RPMI8226 (cell line): ENCODE measurements around the gene LRRC14B.
"Not testable (repeated sequence)": the region's sequence is repeated elsewhere in the genome, so short reads cannot be mapped to it uniquely, and the experiment has no call there.

Experiments used
- DNase-seq: peaks from one replicate; pipeline ENCODE4 v3.0.0-alpha.2; 2015

LRRC14B gene

DNA sequence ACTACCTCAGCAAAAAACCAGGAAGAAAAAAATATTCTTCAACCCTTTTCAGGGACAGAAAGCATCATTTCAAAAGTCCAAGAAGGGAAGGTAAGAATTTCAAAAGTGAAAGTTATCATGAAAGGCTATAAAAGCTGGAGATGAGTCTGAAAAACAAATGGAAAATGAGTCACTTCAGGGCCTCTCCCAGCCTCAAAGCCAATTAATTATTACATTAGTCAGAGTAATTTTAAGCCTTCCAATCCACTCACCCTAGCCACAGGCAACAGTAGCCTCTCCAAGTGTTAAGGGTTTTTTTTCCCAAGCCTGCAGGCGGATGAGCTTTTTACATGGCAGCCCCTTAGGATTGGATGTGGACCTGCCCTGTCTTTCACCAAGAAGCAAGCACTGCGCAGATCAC, 24.0 kb downstream of the LRRC14B start:
- DNase-seq = not testable (repeated sequence)

DNA sequence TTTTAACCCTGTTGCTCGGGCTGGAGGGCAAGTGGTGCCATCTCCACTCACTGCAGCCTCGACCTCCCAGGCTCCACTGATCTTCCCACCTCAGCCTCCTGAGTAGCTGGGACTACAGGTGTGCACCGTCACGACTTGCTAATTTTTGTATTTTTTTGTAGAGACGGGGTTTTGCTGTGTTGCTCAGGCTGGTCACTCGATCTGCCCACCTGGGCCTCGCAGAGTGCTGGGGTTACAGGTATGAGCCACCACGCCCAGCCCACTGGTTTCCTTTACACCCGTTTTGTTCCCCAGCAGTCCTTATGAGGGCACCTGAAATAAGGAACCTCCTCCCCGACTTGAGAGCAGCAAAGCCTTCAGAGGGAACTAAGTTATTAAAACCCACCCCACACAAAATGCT, 24.8 kb downstream of the LRRC14B start:
- not testable (repeated sequence) for DNase-seq

DNA sequence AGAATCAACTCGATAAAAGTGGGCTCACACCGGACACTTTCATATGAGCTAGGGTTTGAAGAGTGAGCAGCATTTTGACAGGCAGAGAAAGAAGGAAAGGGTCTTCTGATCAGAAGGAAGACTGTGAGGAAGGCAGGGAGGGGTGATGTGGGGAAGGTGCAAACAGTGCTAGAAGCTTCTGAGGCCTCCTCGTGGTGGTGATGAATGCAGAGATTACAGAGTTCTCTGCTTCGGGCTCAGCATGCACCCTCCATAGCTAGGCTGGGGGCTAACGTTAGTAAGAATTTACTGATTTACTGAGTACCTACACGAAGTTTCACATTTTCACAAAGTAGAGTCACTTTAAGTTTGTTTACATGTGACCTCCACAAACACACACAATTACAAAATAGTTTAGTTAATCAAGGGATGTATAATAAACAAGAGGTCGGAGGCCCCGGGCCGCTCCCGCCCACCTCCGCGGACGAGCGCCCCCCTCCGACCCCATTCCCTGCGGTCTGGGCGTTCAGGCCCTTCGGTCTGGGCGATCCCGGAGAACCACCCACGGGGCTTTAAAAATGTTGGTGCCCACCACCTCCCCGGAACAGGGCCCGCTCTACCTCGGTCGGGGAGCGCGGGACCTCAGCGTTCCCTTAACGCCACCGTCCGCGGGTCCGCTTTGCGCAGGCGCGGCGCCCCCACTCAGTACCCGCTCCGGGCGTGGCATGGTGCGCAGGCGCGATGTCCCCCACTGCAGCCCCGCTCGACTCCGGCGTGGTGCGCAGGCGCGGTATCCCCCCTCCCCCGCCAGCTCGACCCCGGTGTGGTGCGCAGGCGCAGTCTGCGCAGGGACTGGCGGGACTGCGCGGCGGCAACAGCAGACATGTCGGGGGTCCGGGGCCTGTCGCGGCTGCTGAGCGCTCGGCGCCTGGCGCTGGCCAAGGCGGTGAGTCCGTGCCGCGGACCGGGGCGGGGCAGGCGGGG, 26.5 kb downstream of the LRRC14B start, which contains the start of the genes CCDC127 and SDHA:
Gene CCDC127 (minus strand): TSS at position 660 of the 963 bp plus-strand sequence. CDS start 1,304 bp downstream, outside the sequence.
Gene SDHA (plus strand): TSS at position 827 of the 963 bp plus-strand sequence. CDS start 36 bp downstream, at position 863.
- peak; percentile 98 for DNase-seq

DNA sequence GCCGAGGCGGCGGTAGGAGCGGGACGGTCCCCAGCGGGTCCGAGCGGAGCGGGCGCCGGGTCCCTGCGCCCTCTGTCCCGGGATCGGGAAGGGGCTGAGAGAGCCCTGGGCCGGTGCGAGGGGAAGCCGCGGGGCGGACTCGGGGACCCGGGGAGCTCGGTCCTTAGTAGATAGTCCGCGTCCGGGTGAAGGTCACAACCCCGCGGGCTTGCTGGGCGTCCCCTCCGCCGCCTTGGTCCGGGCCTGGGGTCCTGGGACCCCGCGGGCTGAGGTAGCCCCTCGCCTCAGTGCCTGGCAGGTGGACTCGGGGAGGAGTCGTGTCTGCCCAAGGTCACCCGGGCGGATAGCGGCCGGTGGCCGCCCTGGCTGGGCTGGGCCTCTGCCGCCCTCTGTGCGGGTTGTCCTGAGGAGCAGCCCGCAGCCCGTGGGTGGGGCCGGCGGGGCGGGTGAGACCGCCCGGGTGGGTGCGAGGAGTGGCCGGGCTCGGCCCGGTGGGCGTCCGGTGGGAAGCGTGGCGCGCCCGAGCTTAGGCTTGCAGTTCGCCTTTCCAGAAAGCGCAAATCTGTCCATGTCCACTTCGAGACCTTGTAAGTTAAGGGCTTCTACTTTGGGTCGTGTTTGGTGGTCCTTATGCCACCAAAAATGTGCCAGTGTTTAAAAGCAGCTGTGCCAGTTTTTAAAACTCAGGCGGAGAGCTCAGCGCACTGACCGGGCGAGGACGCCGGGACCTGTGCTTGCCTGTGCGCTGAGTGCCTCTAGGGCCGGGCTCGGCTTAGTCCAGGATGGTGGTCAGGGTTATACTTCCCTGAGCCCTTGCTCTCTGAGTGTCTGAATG, 27.4 kb downstream of the LRRC14B start:
- peak; percentile 59 for DNase-seq

DNA sequence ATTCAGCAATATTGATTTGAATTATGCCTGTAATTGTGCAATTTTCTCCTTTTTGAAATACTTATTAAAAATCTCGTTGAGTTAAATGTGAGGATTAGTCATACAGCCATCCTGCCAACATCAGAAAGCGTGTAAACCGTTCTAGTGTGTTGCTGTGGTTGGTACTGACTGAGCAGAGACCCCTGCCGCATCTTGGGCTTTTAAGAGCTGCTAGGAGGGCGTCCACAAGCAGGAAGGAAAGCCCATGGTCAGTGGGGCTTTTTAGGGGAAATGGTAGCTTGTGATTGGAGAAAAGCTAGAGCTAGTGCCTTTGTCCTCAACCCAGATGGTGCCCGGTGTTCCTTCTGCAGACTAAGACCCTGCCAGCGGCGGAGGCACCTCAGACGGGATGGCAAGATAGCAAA, 28.2 kb downstream of the LRRC14B start:
- DNase-seq = peak; percentile 55

DNA sequence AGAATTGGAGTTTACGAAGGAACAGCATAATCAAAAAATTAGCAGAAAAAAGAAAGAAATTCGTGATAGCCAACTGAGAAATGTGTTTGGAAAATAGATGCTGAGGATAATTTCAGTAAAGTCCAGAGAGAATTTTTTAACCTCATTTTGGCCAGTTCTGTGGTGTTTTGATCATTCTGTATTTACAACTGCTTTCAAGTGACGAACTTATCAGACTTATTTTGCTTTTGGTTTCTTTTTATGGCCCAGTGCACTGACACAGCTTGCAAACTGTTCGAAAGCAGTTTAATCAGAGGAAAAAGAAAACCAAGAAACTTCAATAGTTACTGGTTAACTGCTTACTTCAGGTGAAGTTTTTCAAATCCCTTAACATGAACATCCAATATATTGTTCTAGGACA, 28.7 kb downstream of the LRRC14B start:
- DNase-seq = peak; percentile 63

DNA sequence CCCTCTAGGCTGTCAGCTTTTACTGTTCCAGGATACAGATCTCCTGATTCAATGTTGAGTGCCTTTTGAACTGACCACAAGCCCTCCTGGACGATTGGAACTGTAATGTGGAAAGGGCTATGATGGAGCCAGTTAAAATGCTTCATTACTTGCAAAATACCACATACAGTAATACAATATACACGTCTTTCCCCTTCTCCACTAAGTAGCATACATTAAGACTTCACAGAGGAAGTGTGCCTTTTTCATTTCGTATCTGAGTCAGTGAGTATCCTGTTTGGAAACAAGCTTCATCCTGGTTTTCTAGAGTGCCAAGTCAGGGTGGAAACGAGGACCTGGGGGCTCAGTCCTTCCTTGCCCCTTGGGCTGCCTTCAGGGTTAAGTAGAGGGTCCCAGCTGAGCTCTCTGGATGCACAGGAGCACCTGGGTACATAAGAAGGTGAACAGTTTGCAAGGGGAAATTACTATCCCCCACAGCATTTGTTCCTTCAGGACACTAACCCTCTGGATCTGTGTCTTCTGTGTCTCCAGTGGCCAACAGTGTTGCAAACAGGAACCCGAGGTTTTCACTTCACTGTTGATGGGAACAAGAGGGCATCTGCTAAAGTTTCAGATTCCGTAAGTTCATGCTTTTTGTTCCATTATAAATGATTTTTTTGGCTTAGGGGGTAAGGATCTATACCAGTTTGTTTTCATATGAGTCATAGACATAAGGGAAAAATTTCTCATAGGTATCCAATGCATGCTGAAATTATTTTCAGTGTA, 31.8 kb downstream of the LRRC14B start:
- DNase-seq = not testable (repeated sequence)

DNA sequence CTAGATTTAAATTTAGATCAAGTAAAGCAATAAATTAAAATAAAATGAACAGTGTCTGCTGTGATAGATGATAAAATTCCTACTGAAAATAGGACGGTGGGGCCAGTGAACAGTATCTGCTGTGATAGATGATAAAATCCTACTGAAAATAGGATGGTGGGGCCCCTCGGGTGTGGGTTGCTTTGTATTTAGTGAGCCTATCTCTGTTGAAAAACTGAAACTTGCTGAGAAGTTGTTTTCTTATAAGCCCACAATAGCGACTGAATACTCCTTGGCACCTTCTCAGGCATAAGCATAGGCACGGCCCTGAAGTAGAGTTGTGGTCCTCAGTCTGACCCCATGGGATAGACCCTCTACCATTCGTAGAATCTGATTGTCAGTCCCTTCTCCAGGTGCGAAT, 32.5 kb downstream of the LRRC14B start:
- DNase-seq = no peak

DNA sequence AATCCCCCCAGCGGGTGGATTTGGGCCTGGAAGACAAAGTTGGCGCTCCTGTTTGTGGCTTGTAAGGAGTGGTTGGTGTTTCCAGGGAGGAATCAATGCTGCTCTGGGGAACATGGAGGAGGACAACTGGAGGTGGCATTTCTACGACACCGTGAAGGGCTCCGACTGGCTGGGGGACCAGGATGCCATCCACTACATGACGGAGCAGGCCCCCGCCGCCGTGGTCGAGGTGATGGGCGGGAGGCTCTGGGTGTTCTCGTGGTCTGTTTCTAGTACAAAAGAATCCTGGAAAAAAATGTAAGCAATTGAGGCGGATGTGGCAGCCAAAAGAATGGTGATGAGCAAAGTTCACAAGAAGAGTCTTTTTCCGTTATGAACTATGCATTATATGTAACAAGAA, 34.0 kb downstream of the LRRC14B start:
- no peak for DNase-seq

DNA sequence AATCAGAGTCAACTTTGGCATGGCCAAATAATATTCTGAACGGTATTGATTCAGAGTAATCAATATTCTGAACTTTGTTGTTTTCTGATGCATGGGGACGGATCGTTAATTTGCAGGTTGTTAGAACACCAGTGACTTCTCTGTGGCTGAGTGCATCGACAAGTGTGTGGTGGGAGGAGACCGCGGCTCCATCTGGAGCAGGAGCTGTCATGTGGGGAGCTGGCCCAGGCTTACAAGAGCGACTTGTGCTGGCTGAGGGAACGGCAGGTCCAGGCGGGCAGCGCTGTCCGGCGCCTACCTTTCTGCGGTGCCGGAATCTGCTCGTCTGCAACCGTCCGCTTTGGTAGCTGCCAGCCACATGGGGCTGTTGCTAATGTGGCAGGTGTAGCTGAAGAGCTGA, 36.1 kb downstream of the LRRC14B start:
- not testable (repeated sequence) for DNase-seq

DNA sequence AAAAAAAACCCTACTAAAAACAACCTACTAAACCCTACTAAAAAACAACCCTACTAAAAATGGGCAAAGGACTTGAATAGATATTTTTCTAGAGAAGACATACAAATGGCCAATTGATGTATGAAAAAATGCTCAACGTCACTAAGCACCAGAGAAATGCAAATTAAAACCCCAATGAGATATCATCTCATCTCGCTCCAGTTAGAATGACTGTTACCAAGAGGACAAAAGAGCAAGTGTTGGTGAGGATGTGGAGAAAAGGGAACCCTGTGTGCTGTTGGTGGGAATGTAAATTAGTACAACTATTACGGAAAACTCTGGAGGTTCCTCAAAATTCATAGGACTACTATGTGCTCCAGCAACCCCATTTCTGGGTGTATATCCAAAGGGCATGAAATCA, 37.6 kb downstream of the LRRC14B start:
- DNase-seq = no peak

DNA sequence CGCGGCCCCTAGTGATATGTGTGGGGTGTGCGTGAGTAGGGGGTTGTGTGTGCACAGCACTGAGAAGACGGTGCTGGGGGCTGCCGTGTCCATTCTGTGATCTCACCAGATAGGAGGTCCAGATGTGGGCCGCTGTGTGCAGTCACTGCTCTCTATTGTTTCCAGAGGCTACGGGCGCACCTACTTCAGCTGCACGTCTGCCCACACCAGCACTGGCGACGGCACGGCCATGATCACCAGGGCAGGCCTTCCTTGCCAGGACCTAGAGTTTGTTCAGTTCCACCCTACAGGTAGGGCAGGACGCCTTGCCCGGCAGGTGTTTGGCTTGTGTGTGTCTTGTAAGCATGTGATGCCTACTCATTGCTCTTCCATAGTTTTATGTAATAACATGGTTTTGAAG, 39.4 kb downstream of the LRRC14B start:
- no peak for DNase-seq

DNA sequence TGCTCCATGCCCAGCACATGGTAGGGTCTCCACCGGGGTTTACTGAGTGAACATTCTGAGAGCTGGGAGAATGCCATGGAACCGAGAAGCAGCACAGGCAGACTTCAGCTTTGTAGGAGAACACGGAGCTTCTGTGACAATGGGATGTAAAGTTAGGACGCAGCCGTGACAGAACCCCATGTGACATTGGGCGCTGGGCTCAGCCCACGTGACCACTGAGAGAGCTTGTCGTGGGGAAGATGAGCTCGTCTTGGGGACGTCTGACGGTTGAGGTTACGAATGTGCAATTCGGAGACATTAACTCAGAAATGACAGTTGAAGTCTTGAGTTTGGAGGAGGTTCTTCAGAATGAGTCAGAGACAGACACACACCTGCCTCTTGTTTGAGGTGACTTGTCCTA, 40.4 kb downstream of the LRRC14B start:
- no peak for DNase-seq

DNA sequence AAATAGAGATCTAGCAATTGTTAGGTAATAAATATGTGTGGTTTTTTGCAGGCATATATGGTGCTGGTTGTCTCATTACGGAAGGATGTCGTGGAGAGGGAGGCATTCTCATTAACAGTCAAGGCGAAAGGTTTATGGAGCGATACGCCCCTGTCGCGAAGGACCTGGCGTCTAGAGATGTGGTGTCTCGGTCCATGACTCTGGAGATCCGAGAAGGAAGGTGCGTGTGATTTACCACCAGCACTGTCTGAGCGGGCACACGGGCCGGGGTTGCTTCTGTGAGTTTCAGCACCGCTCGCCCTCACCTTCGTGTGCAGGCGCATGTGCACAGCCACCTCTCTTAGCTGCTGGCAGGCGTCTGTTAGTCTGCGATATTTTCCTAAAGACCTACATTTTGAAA, 42.1 kb downstream of the LRRC14B start:
- DNase-seq = not testable (repeated sequence)

DNA sequence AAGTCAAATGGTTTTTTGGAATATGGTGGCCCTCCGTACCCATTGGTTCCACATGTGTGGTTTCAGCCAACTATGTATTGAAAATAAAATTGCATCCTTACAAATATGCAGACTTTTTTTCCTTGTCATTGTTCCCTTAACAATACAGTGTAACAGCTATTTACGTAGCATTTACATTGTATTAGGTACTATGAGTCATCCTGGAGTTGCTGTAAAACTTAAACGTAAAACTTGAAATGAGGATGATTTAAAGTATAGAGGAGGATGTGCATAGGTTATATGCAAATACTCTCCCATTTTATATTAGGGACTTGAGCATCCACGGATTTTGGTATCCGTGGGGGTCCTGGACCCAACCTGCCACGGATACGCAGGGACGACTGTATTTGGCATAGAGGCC, 43.2 kb downstream of the LRRC14B start:
- DNase-seq = no peak

DNA sequence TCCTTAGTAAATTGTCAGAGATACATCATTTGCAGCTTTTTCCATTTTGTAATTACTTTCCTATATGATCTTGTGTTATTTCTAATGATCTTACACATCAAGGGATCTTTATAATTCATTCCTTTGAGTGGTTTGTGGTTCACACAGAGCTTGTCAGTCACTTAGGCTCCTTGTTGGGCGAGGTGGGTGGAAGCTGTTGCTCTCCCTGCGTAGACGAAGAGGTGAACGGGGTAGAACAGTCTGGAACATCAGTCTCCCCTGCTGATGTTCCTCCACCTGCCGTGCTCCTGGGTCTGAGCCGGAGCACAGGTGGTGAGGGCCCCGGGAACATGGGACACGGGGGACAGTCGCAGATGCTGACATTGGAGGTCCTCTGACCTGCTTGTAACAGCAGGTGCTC, 44.2 kb downstream of the LRRC14B start:
- not testable (repeated sequence) for DNase-seq

DNA sequence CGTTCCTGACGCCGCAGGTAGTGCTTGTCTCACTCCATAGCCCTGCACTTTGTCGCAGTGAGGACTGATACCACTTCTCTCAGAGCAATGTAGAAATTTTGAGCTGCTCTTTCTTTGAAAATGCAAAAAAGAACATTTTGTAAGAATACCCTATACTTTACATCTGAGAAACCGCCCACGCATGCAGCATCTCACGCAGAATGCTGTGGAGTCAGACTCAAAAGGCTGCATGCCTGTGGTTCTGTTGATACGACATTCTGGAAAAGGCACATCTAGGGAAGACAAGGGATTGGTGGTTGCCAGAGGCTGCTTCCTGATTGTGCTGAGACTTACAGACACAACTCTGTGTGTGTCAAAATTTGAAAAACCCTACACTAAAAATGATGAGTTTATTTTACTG, 46.6 kb downstream of the LRRC14B start:
- DNase-seq = not testable (repeated sequence)

DNA sequence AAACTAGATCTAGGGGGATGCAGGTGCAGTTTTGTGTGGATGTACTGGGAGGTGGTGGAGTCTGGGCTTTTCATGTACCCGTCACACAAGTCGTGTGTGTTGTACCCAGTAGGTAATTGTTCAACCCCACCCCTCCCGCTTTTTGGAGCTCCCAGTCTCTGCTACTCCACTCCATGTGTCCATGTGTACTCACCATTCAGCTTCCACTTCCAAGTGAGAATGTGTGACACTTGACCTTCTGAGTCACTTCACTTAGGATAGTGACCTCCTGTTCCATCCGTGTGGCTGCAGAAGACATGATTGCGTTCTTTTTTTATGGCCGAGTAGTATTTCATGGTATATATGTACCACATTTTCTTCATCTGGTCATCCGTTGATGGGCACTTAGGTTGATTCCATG, 49.3 kb downstream of the LRRC14B start:
- not testable (repeated sequence) for DNase-seq

DNA sequence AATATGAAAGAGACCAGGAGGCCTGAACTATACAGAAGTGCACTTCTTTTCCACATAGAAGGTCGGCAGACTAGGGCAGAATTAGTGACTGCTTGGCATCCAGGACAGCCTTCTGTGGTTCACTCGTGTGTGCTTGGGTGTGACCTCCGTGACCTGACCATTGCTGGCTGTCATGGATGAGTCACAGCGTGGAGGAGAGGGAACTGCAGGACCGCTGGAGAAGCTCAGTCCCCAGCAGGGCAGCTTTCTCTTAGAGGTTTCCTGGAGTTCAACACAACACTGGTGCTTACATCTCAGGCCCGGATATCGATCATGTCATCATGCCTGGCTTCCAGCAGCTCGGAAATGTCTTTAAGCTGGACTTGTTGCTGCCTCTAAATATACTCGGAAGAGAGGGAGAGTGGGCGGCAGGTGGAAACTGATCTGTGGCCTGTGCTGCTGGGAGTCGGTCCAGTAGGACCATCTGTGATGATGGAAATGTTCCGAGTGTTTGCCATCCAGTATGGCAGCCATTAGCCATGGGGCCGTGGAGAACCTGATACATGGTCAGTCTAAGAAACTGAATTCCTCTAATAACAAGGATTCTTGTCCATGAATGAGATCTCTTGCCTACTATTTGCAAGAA, 49.9 kb downstream of the LRRC14B start:
- not testable (repeated sequence) for DNase-seq

DNA sequence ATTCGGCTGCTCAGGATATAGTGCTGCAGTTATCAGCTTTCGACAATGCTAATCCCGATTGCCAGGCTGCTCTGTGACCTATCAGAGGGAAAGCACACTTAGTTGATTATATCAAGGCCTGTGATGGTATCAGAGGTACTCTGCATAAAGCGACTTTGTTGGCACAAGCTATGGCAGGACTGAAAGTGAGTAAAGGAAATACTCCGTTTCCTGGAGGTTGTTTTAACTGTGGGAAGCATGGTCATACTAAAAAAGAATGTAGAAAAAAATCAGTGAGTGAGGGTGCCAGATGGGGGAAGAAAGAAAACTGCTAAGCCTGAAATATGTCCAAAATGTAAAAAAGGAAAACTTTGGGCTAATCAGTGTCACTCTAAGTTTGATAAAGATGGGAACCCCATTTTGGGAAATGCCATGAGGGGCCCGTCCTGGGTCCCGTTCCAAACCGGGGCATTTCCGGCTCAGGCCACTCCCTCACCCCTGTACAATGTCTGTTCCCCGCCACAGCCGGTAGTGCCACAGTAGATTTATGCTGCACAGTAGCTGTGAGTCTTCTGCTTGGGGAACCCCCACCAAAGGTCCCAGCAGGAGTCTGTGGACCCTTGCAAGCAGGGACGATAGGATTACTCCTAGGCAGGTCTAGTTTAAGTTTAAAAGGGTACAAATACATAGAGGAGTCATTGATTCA, 52.5 kb downstream of the LRRC14B start:
- not testable (repeated sequence) for DNase-seq

DNA sequence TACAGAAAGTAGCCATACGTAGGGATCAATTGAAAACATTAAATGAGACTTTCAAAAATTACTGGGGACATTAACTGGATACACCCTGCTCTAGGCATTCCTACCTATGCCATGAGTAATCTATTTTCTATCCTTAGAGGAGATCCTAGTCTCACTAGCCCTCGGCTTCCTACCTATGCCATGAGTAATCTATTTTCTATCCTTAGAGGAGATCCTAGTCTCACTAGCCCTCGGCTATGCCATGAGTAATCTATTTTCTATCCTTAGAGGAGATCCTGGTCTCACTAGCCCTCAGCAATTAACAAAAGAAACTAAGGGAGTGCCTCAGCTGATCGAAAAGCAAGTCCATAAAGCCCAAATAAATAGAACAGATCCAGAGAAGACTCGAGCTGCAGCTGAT, 54.4 kb downstream of the LRRC14B start:
- not testable (repeated sequence) for DNase-seq
